ENCODE data around the gene PSMD5. TPM values are rescaled to one million over a fixed set of nuclear protein-coding genes. Genes with fewer than 3 reads are reported as not detected.

Gene PSMD5
- total RNA-seq, 3 donors from 2014 or later: 30.1 to 46.9 (median 32.3) TPM

DNA sequence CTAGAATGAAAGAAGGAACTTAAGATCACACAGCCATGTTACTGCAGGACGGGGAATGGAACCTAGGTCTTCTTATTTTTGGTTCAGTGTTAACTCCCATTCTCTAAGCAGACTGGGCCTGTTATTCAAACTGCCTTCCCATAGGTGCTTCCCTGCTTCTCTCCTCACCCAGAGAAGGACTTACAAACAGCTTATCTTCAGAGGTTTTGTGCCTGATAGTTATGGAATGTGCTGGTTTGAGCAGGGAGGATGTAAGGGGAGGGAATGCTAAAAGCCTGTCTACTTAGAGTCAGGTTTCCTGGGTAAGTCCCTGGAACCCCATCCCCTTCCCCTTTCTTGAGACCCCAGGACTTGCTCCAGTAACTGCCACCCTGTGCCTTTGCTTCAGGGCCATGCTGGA lies 4.2 kb upstream of the PSMD5 start:
- H3K9me3 ChIP-seq: no peaks in the 10 kb centered on the region
- ATAC-seq: no peak
- no peak for DNase-seq
- H3K36me3 ChIP-seq (ENCODE audit: low read depth): peaks cover 3% of the 10 kb centered on the region
- no peak overlapping the region for H3K4me3 ChIP-seq
- H3K4me1 ChIP-seq (ENCODE audit: low read depth): peaks cover 5% of the 10 kb centered on the region
- intact Hi-C loops (cut with DNase I, micrococcal nuclease): no loop called here
- TF ChIP-seq, protein P1, sequence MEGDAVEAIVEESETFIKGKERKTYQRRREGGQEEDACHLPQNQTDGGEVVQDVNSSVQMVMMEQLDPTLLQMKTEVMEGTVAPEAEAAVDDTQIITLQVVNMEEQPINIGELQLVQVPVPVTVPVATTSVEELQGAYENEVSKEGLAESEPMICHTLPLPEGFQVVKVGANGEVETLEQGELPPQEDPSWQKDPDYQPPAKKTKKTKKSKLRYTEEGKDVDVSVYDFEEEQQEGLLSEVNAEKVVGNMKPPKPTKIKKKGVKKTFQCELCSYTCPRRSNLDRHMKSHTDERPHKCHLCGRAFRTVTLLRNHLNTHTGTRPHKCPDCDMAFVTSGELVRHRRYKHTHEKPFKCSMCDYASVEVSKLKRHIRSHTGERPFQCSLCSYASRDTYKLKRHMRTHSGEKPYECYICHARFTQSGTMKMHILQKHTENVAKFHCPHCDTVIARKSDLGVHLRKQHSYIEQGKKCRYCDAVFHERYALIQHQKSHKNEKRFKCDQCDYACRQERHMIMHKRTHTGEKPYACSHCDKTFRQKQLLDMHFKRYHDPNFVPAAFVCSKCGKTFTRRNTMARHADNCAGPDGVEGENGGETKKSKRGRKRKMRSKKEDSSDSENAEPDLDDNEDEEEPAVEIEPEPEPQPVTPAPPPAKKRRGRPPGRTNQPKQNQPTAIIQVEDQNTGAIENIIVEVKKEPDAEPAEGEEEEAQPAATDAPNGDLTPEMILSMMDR (IDR thresholded peaks at IDR 0.05): no peak

DNA sequence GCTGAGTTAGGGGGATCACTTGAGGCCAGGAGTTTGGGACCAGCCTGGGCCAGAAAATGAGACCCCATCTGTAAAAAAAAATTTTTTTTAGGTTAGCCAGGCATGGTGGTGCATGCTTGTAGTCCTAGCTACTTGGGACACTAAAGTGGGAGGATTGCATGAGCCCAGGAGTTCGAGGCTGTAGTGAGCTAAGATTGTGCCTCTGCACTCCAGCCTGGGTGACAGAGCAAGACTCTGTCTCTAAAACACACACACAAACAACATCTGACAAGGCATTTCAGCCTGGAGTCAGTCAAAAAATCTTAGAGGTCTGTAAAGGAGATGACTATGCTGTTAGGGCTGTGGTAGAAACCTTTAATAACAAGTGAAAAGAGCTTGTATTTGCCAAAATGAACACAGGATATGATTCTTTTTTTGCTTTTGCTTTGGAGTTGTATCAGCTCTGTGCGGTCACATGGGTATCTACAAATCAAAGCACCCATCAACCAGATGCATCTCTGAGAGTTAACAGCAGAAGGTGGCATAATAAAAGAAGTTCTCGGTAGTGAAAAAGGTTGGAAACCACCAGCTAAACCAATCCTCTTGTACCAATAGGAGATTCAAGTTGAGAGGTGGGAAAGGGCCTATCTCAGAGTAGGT lies 3.6 kb upstream of the PSMD5 start:
- intact Hi-C loops (cut with DNase I, micrococcal nuclease): no loop called here
- no peak overlapping the region for H3K4me3 ChIP-seq
- peaks cover 3% of the 10 kb centered on the region for H3K36me3 ChIP-seq (ENCODE audit: low read depth)
- H3K9me3 ChIP-seq: no peaks in the 10 kb centered on the region
- DNase-seq: no peak
- H3K4me1 ChIP-seq (ENCODE audit: low read depth): peaks cover 5% of the 10 kb centered on the region
- ATAC-seq: no peak
- TF ChIP-seq, protein P1 (IDR thresholded peaks at IDR 0.05): no peak

DNA sequence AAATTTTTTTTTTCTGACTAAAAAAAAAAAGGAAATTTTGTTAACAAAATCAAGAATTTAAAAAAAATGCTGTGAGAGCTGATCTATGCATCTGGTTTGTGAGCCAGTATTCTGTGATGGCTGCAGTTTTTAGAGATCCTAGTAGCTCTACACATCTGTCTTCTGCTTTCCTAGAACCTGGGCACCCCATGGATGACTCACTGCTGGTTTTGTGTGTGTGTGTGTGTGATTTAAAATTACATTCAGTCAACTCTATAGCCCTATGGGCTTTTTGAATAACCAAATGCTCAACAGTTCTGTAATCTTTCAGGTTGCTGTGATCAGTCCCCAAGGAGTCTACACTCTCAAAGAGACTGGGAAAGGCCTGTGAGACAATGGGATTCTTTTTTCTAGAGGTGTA lies 2.5 kb upstream of the PSMD5 start:
- no peak for DNase-seq
- no peak for ATAC-seq
- H3K9me3 ChIP-seq: no peaks in the 10 kb centered on the region
- intact Hi-C loops (cut with DNase I, micrococcal nuclease): no loop called here
- peaks cover 5% of the 10 kb centered on the region for H3K4me1 ChIP-seq (ENCODE audit: low read depth)
- peaks cover 3% of the 10 kb centered on the region for H3K36me3 ChIP-seq (ENCODE audit: low read depth)
- TF ChIP-seq, protein P1 (IDR thresholded peaks at IDR 0.05): no peak
- H3K4me3 ChIP-seq: no peak overlapping the region

DNA sequence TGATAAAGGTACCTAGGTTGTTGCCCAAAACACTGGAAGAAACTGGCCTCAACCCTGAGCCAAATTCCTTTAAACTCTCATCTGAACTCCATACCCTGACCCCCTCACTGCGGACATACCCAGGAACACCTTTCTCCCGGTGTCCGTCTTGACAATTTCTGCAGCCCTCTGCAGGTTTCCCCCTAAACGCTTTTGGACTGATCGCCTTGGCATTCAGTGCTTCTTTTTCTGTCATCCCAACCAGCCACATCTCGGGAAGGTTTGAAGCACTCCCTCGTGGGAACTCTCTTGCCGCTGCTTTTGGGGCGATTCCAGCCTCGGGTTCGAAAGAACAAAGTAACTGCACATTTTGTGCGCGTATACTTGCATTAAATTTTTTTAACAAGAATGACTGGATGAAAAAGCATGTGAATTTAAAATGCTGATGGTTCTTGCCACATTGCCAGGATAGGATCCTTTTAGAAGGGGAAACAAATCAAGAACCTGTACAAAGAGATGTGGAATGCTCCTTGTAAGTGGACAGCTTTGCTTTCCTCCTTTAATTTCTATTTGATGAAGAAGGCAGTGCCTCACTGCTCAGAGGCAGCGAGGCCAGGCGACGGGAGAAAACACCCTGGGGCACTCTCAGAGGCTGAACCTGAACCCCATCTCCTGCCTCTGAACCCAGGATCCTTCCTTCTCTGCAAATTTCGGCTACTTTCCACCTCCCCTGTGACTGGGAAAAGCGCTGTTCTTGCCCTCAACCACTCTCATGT lies 615 bp downstream of the PSMD5 start:
- H3K4me1 ChIP-seq (ENCODE audit: low read depth): peaks cover 5% of the 10 kb centered on the region
- H3K4me3 ChIP-seq: peak overlapping the region; percentile 54

DNA sequence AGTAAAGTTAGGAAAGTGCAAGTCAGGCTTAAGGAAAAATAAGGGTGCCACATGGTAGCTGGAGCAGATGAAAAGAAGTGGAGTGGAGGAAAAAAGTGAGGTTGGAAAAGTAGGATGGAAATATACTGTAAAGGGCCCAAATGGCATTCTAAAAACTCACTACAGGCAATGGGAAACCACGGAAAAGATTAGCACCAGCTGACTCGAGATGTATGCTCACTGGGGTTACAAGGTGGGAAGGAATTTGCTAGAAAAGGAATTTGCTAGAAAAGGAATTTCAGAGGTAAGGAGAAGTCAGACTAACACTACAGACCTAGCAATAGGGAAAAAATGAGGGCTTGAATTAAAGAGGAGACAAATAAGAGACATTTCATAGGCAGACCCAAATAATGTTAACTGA lies 3.6 kb downstream of the PSMD5 start:
- no peak overlapping the region for H3K4me3 ChIP-seq
- peaks cover 3% of the 10 kb centered on the region for H3K36me3 ChIP-seq (ENCODE audit: low read depth)
- TF ChIP-seq, protein P1 (IDR thresholded peaks at IDR 0.05): no peak
- peaks cover 5% of the 10 kb centered on the region for H3K4me1 ChIP-seq (ENCODE audit: low read depth)
- ATAC-seq: no peak
- intact Hi-C loops (cut with DNase I, micrococcal nuclease): no loop called here
- no peak for DNase-seq
- no peaks in the 10 kb centered on the region for H3K9me3 ChIP-seq

More for the DNA sequence above, 615 bp downstream of the PSMD5 start:
- Histone ChIP-seq H3K36me3 (ENCODE audit: low read depth) (peaks cover 3% of the 10 kb centered on the region), H3K9me3 (no peaks in the 10 kb centered on the region)
- intact Hi-C loops (cut with DNase I, micrococcal nuclease): no loop called here
- DNase-seq (no peak), ATAC-seq (peak; percentile 35)
- TF ChIP-seq, protein P1 (IDR thresholded peaks at IDR 0.05): no peak

Data from mucosa of descending colon (tissue), 3 donors.